ENCODE results near the gene UGT1A8. TPM values are rescaled to one million over a fixed set of nuclear protein-coding genes. Genes with fewer than 3 reads are reported as not detected.

The UGT1A8 gene
- total and polyA plus RNA-seq, 10 donors = not detected

DNA sequence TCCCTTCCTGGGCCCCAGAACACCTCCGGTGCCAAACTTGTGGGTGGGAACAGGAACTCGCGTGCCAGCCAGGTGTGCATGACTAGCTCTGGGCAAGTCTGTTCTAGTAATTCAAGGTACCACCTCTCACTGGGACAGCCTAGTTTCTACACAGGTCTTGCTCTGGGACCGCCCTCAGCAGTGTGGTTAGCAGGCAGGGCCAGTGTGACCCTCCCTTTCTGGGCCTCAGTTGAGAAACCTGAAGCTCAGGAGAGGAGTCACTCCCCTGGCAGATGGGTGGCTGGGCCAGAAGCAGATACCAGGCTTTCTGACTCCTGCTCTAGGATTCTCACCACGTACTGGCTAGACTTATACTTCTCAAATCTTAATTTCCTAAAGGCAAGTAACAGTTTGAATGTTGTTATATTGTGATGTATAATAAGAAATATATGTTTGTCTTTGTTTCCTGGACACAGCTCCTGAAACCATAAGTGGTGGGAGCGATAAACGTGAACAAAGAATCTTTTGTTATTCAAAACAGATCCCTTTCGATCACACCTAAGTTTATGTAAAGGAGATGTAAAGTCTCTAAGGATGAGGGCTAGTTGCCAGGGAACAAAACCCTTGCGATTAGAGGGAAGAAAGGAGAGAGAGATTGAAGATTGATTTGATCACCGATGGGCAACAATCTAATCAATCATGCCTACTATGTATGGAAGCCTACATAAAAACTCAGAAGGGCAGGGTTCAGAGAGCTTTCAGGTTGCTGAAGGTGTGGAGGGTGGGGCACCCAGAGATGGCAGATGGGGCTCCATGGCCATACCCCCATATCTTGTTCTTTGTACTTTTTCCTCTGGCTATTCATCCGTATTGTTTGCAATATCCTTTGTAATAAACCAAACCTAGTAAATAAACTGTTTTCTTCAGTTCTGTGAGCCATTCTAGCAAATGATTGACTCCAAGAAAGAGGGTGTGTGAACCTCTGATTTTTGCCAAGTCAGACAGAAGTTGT, 74.3 kb downstream of the UGT1A8 start:
- H3K27ac ChIP-seq = no peak overlapping the region
- no peak for DNase-seq
- intact Hi-C loops (cut with DNase I; ENCODE audit: low total_unique reads) = no loop called here
- 81 to 90% (median 85%) methylated on average over 11 of the region's 11 CpGs for WGBS, 5 donors
- H3K27me3 ChIP-seq (replicated peaks in 1 of 7) = no peaks in the 10 kb centered on the region
- H3K36me3 ChIP-seq = no peaks in the 10 kb centered on the region
- H3K9me3 ChIP-seq = no peaks in the 10 kb centered on the region
- H3K4me1 ChIP-seq = no peaks in the 10 kb centered on the region
- TF ChIP-seq POLR2A (IDR thresholded peaks at IDR 0.05) (no peak), POLR2AphosphoS5 (IDR thresholded peaks at IDR 0.05) (no peak), CTCF (IDR thresholded peaks at IDR 0.05 in 8 of 11, conservative IDR thresholded peaks at IDR 0.05 in 3 of 11) (no peak)
- H3K4me3 ChIP-seq = no peak overlapping the region

- H3K27ac ChIP-seq = no peak within 1 kb of the TSS
- intact Hi-C loops (cut with DNase I; ENCODE audit: low total_unique reads) = no loop called here
- H3K4me1 ChIP-seq = no peaks in the 10 kb centered on the region
- no peaks in the 10 kb centered on the region for H3K36me3 ChIP-seq
- no peaks in the 10 kb centered on the region for H3K27me3 ChIP-seq (replicated peaks in 1 of 7)
- 81 to 96% (median 91%) methylated on average over 4 of the region's 4 CpGs for WGBS, 5 donors
- TF ChIP-seq POLR2AphosphoS5 (IDR thresholded peaks at IDR 0.05) = no peak
- TF ChIP-seq POLR2A (IDR thresholded peaks at IDR 0.05) = no peak
- TF ChIP-seq CTCF (IDR thresholded peaks at IDR 0.05 in 8 of 11, conservative IDR thresholded peaks at IDR 0.05 in 3 of 11) = no peak
- no peak within 1 kb of the TSS for H3K4me3 ChIP-seq
- H3K9me3 ChIP-seq = no peaks in the 10 kb centered on the region
- DNase-seq = no peak
Observed at GRCh38 chr2:233692648-233693047, 75.2 kb downstream of the UGT1A8 start, which contains the start of gene UGT1A6. Gene UGT1A6, plus strand, starts transcription at chr2:233692890. Its CDS starts 115 bp downstream, at chr2:233693005.

DNA sequence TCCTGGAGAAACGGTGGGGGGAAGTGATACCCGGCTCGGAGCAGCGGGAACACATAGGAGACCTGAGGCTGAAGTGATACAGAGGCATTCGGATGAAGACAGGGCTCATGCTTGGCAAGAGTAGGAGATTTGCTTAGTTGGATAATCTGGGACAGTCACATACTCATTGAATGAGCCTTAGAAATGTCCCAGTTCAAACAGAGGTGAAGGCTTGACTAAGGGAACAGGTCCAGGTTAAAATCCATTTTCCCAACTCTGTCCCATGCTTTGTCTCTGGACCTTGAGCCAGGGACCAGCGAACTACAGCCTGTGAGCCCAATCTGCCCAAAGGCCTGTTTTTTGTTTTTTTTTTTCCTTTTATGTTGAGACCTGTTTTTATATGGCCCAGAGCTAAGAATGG, 76.5 kb downstream of the UGT1A8 start:
- TF ChIP-seq POLR2AphosphoS5 (IDR thresholded peaks at IDR 0.05) (no peak), CTCF (IDR thresholded peaks at IDR 0.05 in 8 of 11, conservative IDR thresholded peaks at IDR 0.05 in 3 of 11) (no peak), POLR2A (IDR thresholded peaks at IDR 0.05) (no peak)

GRCh38 chr2:233698740-233699139, 81.3 kb downstream of the UGT1A8 start:
- Histone ChIP-seq H3K9me3 (peaks cover 0 to 4% (median under 1%) of the 10 kb centered on the region in 8 donors), H3K27me3 (replicated peaks in 1 of 7) (no peaks in the 10 kb centered on the region), H3K36me3 (no peaks in the 10 kb centered on the region), H3K27ac (no peak overlapping the region), H3K4me1 (no peaks in the 10 kb centered on the region), H3K4me3 (no peak overlapping the region)
- TF ChIP-seq POLR2A (IDR thresholded peaks at IDR 0.05) (no peak), POLR2AphosphoS5 (IDR thresholded peaks at IDR 0.05) (no peak), CTCF (IDR thresholded peaks at IDR 0.05 in 8 of 11, conservative IDR thresholded peaks at IDR 0.05 in 3 of 11) (no peak)
- 78 to 95% (median 81%) methylated on average over 4 of the region's 4 CpGs for WGBS, 5 donors
- intact Hi-C loops (cut with DNase I; ENCODE audit: low total_unique reads) = no loop called here
- no peak for DNase-seq

More for the DNA sequence above, 76.5 kb downstream of the UGT1A8 start:
- Histone ChIP-seq H3K27ac (no peak overlapping the region), H3K4me1 (no peaks in the 10 kb centered on the region), H3K27me3 (replicated peaks in 1 of 7) (no peaks in the 10 kb centered on the region), H3K4me3 (no peak overlapping the region), H3K9me3 (no peaks in the 10 kb centered on the region), H3K36me3 (no peaks in the 10 kb centered on the region)
- 69 to 79% (median 75%) methylated on average over 6 of the region's 6 CpGs for WGBS, 5 donors
- no peak for DNase-seq
- intact Hi-C loops (cut with DNase I; ENCODE audit: low total_unique reads) = no loop called here

Data from spleen (tissue), 11 donors.